SK-N-SH (cell line): Measurements from ENCODE around the gene TUT7. TPM values are rescaled to one million over a fixed set of nuclear protein-coding genes. Genes with fewer than 3 reads are reported as not detected.

Experiments
- CTCF ChIA-PET: fragments of 300-600, 350-600 bp; formaldehyde crosslinking; extraction: SDS; loops from one replicate; lab custom pipeline; 2021; lab: Yijun Ruan, JAX
- POLR2A ChIA-PET: fragments of 350-600 bp; sonication (Branson Sonifier 250); formaldehyde crosslinking; extraction: SDS; loops from one replicate; lab custom pipeline; 2020; ENCODE audit warnings: antibody characterized with exemption, inconsistent platforms; lab: Yijun Ruan, JAX
- DNase-seq: peaks from one replicate; pipeline ENCODE4 v3.0.0; 2012
- H2AFZ ChIP-seq: fragments of 200-600 bp; sonication (generic); 2 replicates; pipeline ENCODE4 v1.8.1; 2016; ENCODE audit warnings: antibody characterized with exemption, mild to moderate bottlenecking, low read depth
- H3F3A ChIP-seq: fragments of 200-600 bp; sonication (generic); replicated peaks from 2 replicates; pipeline ENCODE3; 2016; ENCODE audit warnings: antibody characterized with exemption, mild to moderate bottlenecking; ENCODE audit not compliant: insufficient read depth
- H3K27ac ChIP-seq, 2 experiments: fragments of 200-500 bp in 1 of 2; fragments of 200-600 bp in 1 of 2; sonication (Bioruptor generic) in 1 of 2; sonication (generic), shearing (Covaris generic) in 1 of 2; 2 replicates each; pipeline versions ENCODE4 v1.5.1 to v1.6.1; 2014 to 2016; ENCODE audit warnings: low read depth in 2 of 2, inconsistent platforms in 1 of 2, low read length in 1 of 2, mild to moderate bottlenecking in 1 of 2, mixed read lengths in 1 of 2
- H3K27me3 ChIP-seq: fragments of 200-600 bp; sonication (generic), shearing (Covaris generic); 2 replicates; pipeline ENCODE4 v1.6.1; 2016; ENCODE audit warnings: mixed run types; ENCODE audit not compliant: insufficient read depth
- H3K36me3 ChIP-seq, 2 experiments: fragments of 200-500 bp in 1 of 2; fragments of 200-600 bp in 1 of 2; sonication (Bioruptor generic) in 1 of 2; sonication (generic) in 1 of 2; replicated peaks in 1 of 2; 2 replicates each; pipeline versions ENCODE3 to v1.5.1; 2014 to 2016; ENCODE audit warnings: low read length in 1 of 2, mild to moderate bottlenecking in 1 of 2; ENCODE audit not compliant: insufficient read depth in 2 of 2, control insufficient read depth in 1 of 2
- H3K4me1 ChIP-seq, 2 experiments: fragments of 200-500 bp in 1 of 2; fragments of 200-600 bp in 1 of 2; sonication (Bioruptor generic) in 1 of 2; sonication (generic), shearing (Covaris generic) in 1 of 2; 2 replicates each; pipeline versions ENCODE4 v1.5.1 to v1.6.1; 2014 to 2016; ENCODE audit warnings: low read depth in 1 of 2, low read length in 1 of 2, mixed run types in 1 of 2; ENCODE audit not compliant: insufficient read depth in 2 of 2, control insufficient read depth in 1 of 2
- H3K4me2 ChIP-seq: fragments of 200-600 bp; sonication (generic), shearing (Covaris generic); 2 replicates; pipeline ENCODE4 v1.6.1; 2017; ENCODE audit warnings: mixed run types
- H3K4me3 ChIP-seq, 2 experiments: fragments of 200-500 bp in 1 of 2; fragments of 200-600 bp in 1 of 2; sonication (Bioruptor generic) in 1 of 2; sonication (generic), shearing (Covaris generic) in 1 of 2; 2 replicates each; pipeline versions ENCODE4 v1.5.1 to v1.8.1; 2014 to 2016; ENCODE audit warnings: low read depth in 2 of 2, inconsistent platforms in 1 of 2, low read length in 1 of 2, mild to moderate bottlenecking in 1 of 2, mixed read lengths in 1 of 2, moderate library complexity in 1 of 2
- H3K79me2 ChIP-seq: fragments of 200-600 bp; sonication (generic); 2 replicates; pipeline ENCODE4 v1.8.1; 2017; ENCODE audit warnings: mild to moderate bottlenecking; ENCODE audit not compliant: insufficient read depth
- H3K9ac ChIP-seq: fragments of 200-600 bp; sonication (generic); 2 replicates; pipeline ENCODE4 v1.6.1; 2017; ENCODE audit warnings: mixed run types
- H3K9me2 ChIP-seq: fragments of 200-600 bp; sonication (generic); 2 replicates; pipeline ENCODE4 v1.6.1; 2017; ENCODE audit warnings: mixed run types
- H3K9me3 ChIP-seq: fragments of 200-600 bp; sonication (generic); 2 replicates; pipeline ENCODE4 v1.6.1; 2017; ENCODE audit warnings: mixed run types, mild to moderate bottlenecking, moderate library complexity
- H4K20me1 ChIP-seq: fragments of 200-600 bp; sonication (generic); 2 replicates; pipeline ENCODE4 v1.6.1; 2017; ENCODE audit warnings: mild to moderate bottlenecking, mixed run types; ENCODE audit not compliant: insufficient read depth
- CHD2 ChIP-seq: fragments of 150-350 bp; IDR thresholded peaks from 2 replicates; pipeline ENCODE4 v1.6.1; 2018; ENCODE audit warnings: low read length; ENCODE audit not compliant: partially characterized antibody
- EP300 ChIP-seq, 2 experiments: IDR thresholded peaks; 2 replicates each; pipeline versions ENCODE4 v1.4.0 to v1.6.1; 2012; ENCODE audit warnings: borderline replicate concordance in 1 of 2, low read depth in 1 of 2, low read length in 1 of 2
- EZH2phosphoT487 ChIP-seq: fragments of 200-600 bp; sonication (generic); IDR thresholded peaks from 2 replicates; pipeline ENCODE4 v1.6.1; 2017; ENCODE audit warnings: low read depth, mixed run types, mild to moderate bottlenecking, antibody characterized with exemption, moderate library complexity, borderline replicate concordance
- FOSL2 ChIP-seq: IDR thresholded peaks from 2 replicates; pipeline ENCODE4 v1.4.0; 2012; ENCODE audit warnings: low read depth, mild to moderate bottlenecking, moderate library complexity, borderline replicate concordance
- FOXM1 ChIP-seq: IDR thresholded peaks from 2 replicates; pipeline ENCODE4 v1.4.0; 2012; ENCODE audit warnings: low read depth, mild to moderate bottlenecking
- GABPA ChIP-seq: IDR thresholded peaks from 2 replicates; pipeline ENCODE4 v1.4.0; 2012; ENCODE audit warnings: low read depth, mild to moderate bottlenecking
- GATA2 ChIP-seq: sonication (generic); formaldehyde crosslinking; IDR thresholded peaks from 2 replicates; pipeline ENCODE4 v1.5.0; 2020; ENCODE audit warnings: mild to moderate bottlenecking, missing genetic modification reagents
- MEF2A ChIP-seq: IDR thresholded peaks from 2 replicates; pipeline ENCODE4 v1.4.0; 2012; ENCODE audit warnings: low read depth, borderline replicate concordance
- MXI1 ChIP-seq: IDR thresholded peaks from 2 replicates; pipeline ENCODE4 v1.6.1; 2012; ENCODE audit warnings: mild to moderate bottlenecking, low read depth, low read length, improper control_type of control experiment
- NFIC ChIP-seq: IDR thresholded peaks from 2 replicates; pipeline ENCODE4 v1.4.0; 2012; ENCODE audit warnings: borderline replicate concordance
- NRF1 ChIP-seq: IDR thresholded peaks from 2 replicates; pipeline ENCODE4 v1.6.1; 2012; ENCODE audit warnings: low read depth, mild to moderate bottlenecking, low read length
- PBX3 ChIP-seq: IDR thresholded peaks from 2 replicates; pipeline ENCODE4; 2012
- POLR2AphosphoS5 ChIP-seq: IDR thresholded peaks from 2 replicates; pipeline ENCODE4 v1.6.1; 2012; ENCODE audit warnings: low read depth, low read length
- RAD21 ChIP-seq: IDR thresholded peaks from 2 replicates; pipeline ENCODE4 v1.6.1; 2012; ENCODE audit warnings: mild to moderate bottlenecking, low read length
- RCOR1 ChIP-seq: fragments of 150-350 bp; IDR thresholded peaks from 2 replicates; pipeline ENCODE4 v1.6.1; 2017; ENCODE audit warnings: antibody characterized with exemption, low read length
- SMC3 ChIP-seq: IDR thresholded peaks from 2 replicates; pipeline ENCODE4 v1.6.1; 2012; ENCODE audit warnings: low read depth, low read length, improper control_type of control experiment
- TCF12 ChIP-seq: IDR thresholded peaks from 2 replicates; pipeline ENCODE4 v1.4.0; 2012
- TEAD4 ChIP-seq: IDR thresholded peaks from 2 replicates; pipeline ENCODE4 v1.4.0; 2012; ENCODE audit warnings: mild to moderate bottlenecking, borderline replicate concordance; ENCODE audit not compliant: insufficient read depth
- YY1 ChIP-seq: IDR thresholded peaks from 2 replicates; pipeline ENCODE4 v1.4.0; 2012; ENCODE audit warnings: low read depth, mild to moderate bottlenecking
- whole genome bisulfite sequencing: methylation state at CpG from one replicate; pipeline ENCODE4 v1.1.6; 2017; ENCODE audit warnings: low lambda C conversion rate; 5-methylcytosine and 5-hydroxymethylcytosine counted together
- polyA plus RNA-seq, 3 experiments: library from polyadenylated mRNA; depleted of rRNA; stranded (reverse); fragments of >200 nt; gene quantifications; 2 replicates each; pipeline ENCODE4 v1.2.3, GENCODE V29; 2012
- TF ChIP-seq, protein P1 (sequence below): IDR thresholded peaks from 2 replicates; pipeline ENCODE4 v1.6.1; 2012; ENCODE audit warnings: mild to moderate bottlenecking, low read depth, low read length, moderate library complexity
- TF ChIP-seq, protein P2 (sequence below): IDR thresholded peaks from 2 replicates; pipeline ENCODE4 v1.4.0; 2012; ENCODE audit warnings: low read depth, borderline replicate concordance

The TUT7 gene
- polyA plus RNA-seq, 1 of the 3 experiments (the other 2 are of a cell fraction), result 6.7 TPM

DNA sequence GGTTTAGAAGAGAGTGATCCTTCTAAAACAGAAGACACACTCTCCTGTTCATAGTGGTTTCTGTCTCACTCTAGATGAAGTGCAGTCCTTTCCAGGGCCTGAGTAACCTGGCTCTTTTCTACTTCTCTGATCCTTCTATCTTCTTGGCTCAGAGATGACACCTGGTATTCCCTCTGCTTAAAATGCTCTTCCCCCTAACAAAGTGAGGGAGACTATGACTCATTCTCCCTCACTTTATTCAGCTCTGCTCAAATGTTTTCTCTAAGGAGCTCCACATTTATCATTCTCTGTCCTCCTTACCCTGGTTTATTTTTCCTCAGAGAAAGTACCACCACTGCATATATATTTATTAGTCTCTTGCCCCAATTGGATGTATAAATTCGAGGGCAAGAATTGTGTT lies 24.6 kb downstream of the TUT7 start:
- H3K4me1 ChIP-seq, result no peaks in the 10 kb centered on the region
- peaks cover 57 to 67% of the 10 kb centered on the region in 2 experiments for H3K36me3 ChIP-seq
- no peaks in the 10 kb centered on the region for H3K27me3 ChIP-seq
- no peaks in the 10 kb centered on the region for H3K79me2 ChIP-seq
- 0 out of 2 replicates have a peak, but pooled peaks have one; percentile 9 for TF ChIP-seq FOSL2
- TF ChIP-seq, protein P1, sequence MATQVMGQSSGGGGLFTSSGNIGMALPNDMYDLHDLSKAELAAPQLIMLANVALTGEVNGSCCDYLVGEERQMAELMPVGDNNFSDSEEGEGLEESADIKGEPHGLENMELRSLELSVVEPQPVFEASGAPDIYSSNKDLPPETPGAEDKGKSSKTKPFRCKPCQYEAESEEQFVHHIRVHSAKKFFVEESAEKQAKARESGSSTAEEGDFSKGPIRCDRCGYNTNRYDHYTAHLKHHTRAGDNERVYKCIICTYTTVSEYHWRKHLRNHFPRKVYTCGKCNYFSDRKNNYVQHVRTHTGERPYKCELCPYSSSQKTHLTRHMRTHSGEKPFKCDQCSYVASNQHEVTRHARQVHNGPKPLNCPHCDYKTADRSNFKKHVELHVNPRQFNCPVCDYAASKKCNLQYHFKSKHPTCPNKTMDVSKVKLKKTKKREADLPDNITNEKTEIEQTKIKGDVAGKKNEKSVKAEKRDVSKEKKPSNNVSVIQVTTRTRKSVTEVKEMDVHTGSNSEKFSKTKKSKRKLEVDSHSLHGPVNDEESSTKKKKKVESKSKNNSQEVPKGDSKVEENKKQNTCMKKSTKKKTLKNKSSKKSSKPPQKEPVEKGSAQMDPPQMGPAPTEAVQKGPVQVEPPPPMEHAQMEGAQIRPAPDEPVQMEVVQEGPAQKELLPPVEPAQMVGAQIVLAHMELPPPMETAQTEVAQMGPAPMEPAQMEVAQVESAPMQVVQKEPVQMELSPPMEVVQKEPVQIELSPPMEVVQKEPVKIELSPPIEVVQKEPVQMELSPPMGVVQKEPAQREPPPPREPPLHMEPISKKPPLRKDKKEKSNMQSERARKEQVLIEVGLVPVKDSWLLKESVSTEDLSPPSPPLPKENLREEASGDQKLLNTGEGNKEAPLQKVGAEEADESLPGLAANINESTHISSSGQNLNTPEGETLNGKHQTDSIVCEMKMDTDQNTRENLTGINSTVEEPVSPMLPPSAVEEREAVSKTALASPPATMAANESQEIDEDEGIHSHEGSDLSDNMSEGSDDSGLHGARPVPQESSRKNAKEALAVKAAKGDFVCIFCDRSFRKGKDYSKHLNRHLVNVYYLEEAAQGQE, result no peak
- no peak overlapping the region for H3K9ac ChIP-seq
- H3K9me2 ChIP-seq, result no peaks in the 10 kb centered on the region
- no peak for DNase-seq
- no peaks in the 10 kb centered on the region for H4K20me1 ChIP-seq
- H3K4me2 ChIP-seq, result no peak overlapping the region
- peaks cover 3% of the 10 kb centered on the region for H3F3A ChIP-seq
- ChIA-PET POLR2A (no interaction called here), CTCF (interaction anchor here (1.6 kb wide), 1 partner anchor 127 kb away, joined by 4 read pairs; no protein-coding TSS in a partner anchor)
- 85% methylated on average over 1 of the region's 1 CpG for WGBS
- H3K27ac ChIP-seq, result no peak overlapping the region
- H3K4me3 ChIP-seq, result no peak overlapping the region
- H3K9me3 ChIP-seq, result no peaks in the 10 kb centered on the region
- no peak overlapping the region for H2AFZ ChIP-seq

DNA sequence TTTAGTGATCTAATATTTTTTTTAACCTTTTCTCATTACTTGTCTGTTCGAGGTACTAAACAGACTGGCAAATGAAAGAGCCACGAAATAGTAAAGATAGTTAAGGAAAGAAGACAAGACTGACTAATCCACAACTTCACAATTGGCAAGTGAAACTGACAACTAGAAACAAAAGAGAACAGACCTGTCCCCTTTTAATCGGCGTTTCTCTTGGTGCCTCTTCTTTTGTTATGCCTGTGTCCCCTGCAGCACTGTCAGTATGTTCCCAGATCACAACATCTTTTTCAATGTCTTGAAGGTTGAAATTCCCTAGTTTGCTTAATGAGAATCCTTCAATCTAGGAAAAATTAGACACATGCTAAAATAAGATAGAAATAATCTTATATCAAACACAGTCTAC lies 26.1 kb downstream of the TUT7 start:
- TF ChIP-seq NFIC (no peak), TEAD4 (no peak), EZH2phosphoT487 (no peak), RCOR1 (no peak), CHD2 (no peak), FOXM1 (no peak), NRF1 (no peak), MXI1 (no peak), RAD21 (no peak), MEF2A (no peak), SMC3 (no peak), GABPA (no peak), GATA2 (CRISPR knock-in tag) (no peak), POLR2AphosphoS5 (no peak), EP300 (IDR thresholded peaks at IDR 0.05; ENCODE audit: borderline replicate concordance in 1 of 2, low read depth in 1 of 2, low read length in 1 of 2) (no peak), FOSL2 (no peak), TCF12 (no peak), YY1 (no peak), PBX3 (no peak)
- TF ChIP-seq, protein P2, sequence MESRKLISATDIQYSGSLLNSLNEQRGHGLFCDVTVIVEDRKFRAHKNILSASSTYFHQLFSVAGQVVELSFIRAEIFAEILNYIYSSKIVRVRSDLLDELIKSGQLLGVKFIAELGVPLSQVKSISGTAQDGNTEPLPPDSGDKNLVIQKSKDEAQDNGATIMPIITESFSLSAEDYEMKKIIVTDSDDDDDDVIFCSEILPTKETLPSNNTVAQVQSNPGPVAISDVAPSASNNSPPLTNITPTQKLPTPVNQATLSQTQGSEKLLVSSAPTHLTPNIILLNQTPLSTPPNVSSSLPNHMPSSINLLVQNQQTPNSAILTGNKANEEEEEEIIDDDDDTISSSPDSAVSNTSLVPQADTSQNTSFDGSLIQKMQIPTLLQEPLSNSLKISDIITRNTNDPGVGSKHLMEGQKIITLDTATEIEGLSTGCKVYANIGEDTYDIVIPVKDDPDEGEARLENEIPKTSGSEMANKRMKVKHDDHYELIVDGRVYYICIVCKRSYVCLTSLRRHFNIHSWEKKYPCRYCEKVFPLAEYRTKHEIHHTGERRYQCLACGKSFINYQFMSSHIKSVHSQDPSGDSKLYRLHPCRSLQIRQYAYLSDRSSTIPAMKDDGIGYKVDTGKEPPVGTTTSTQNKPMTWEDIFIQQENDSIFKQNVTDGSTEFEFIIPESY, result no peak
- peaks cover 3% of the 10 kb centered on the region for H3F3A ChIP-seq
- no peak overlapping the region for H3K9ac ChIP-seq
- 85% methylated on average over 4 of the region's 4 CpGs for WGBS
- ChIA-PET CTCF (interaction anchor here (1.0 kb wide), 1 partner anchor 15 kb away, joined by 3 read pairs; no protein-coding TSS in a partner anchor), POLR2A (no interaction called here)
- no peaks in the 10 kb centered on the region for H4K20me1 ChIP-seq
- DNase-seq, result no peak
- no peaks in the 10 kb centered on the region for H3K4me1 ChIP-seq
- no peaks in the 10 kb centered on the region for H3K9me2 ChIP-seq
- H3K9me3 ChIP-seq, result no peaks in the 10 kb centered on the region
- H3K27me3 ChIP-seq, result no peaks in the 10 kb centered on the region
- H3K36me3 ChIP-seq, result peaks cover 57 to 68% of the 10 kb centered on the region in 2 experiments
- H3K4me3 ChIP-seq, result no peak overlapping the region
- no peaks in the 10 kb centered on the region for H3K79me2 ChIP-seq
- no peak overlapping the region for H3K4me2 ChIP-seq
- H2AFZ ChIP-seq, result no peak overlapping the region
- no peak overlapping the region for H3K27ac ChIP-seq
